HEK293T (cell line): ENCODE measurements around the gene IL1RAPL1.

Experiments
- CTCF ChIA-PET: fragments of 350-600 bp; formaldehyde crosslinking; extraction: SDS; loops from one replicate; lab custom pipeline; 2021; ENCODE audit warnings: antibody characterized with exemption, inconsistent platforms; lab: Yijun Ruan, JAX
- POLR2A ChIA-PET: fragments of 350-600 bp; formaldehyde crosslinking; extraction: SDS; loops from one replicate; lab custom pipeline; 2020; ENCODE audit warnings: antibody characterized with exemption, inconsistent platforms; lab: Yijun Ruan, JAX
- DNase-seq: peaks from one replicate; pipeline ENCODE4 v3.0.0; 2012; ENCODE audit warnings: mixed read lengths; ENCODE audit errors: extremely low spot score
- ARNT ChIP-seq: fragments of 450-650 bp; IDR thresholded peaks from 2 replicates; pipeline ENCODE4 v1.6.1; 2017; ENCODE audit warnings: mild to moderate bottlenecking
- BHLHE40 ChIP-seq: fragments of 450-650 bp; IDR thresholded peaks from 2 replicates; pipeline ENCODE4 v1.6.1; 2016; ENCODE audit warnings: mild to moderate bottlenecking, moderate library complexity, borderline replicate concordance
- CTBP1 ChIP-seq: fragments of 450-650 bp; IDR thresholded peaks from 2 replicates; pipeline ENCODE4 v1.6.1; 2016; ENCODE audit warnings: borderline replicate concordance
- ELF4 ChIP-seq: fragments of 450-650 bp; IDR thresholded peaks from 2 replicates; pipeline ENCODE4 v1.6.1; 2017; ENCODE audit warnings: antibody characterized with exemption
- FOXA1 ChIP-seq: fragments of 450-650 bp; IDR thresholded peaks from 2 replicates; pipeline ENCODE4 v1.6.1; 2016; ENCODE audit warnings: mild to moderate bottlenecking
- FOXK2 ChIP-seq: fragments of 450-650 bp; IDR thresholded peaks from 2 replicates; pipeline ENCODE4 v1.6.1; 2016; ENCODE audit warnings: mild to moderate bottlenecking
- FOXM1 ChIP-seq: fragments of 450-650 bp; IDR thresholded peaks from 2 replicates; pipeline ENCODE4 v1.6.1; 2017; ENCODE audit warnings: mild to moderate bottlenecking, borderline replicate concordance
- HDGF ChIP-seq: fragments of 450-650 bp; IDR thresholded peaks from 2 replicates; pipeline ENCODE4 v1.6.1; 2017; ENCODE audit warnings: antibody characterized with exemption, borderline replicate concordance
- L3MBTL2 ChIP-seq: fragments of 450-650 bp; conservative IDR thresholded peaks from 2 replicates; pipeline ENCODE4 v1.6.1; 2016; ENCODE audit warnings: mild to moderate bottlenecking
- LEF1 ChIP-seq: fragments of 450-650 bp; IDR thresholded peaks from 2 replicates; pipeline ENCODE4 v1.6.1; 2017; ENCODE audit warnings: mild to moderate bottlenecking, borderline replicate concordance
- NFRKB ChIP-seq: fragments of 450-650 bp; IDR thresholded peaks from 2 replicates; pipeline ENCODE4 v1.6.1; 2016; ENCODE audit warnings: mild to moderate bottlenecking, moderate library complexity
- SP1 ChIP-seq: fragments of 450-650 bp; IDR thresholded peaks from 2 replicates; pipeline ENCODE4 v1.6.1; 2017
- SUZ12 ChIP-seq: fragments of 450-650 bp; IDR thresholded peaks from 2 replicates; pipeline ENCODE4 v1.6.1; 2016; ENCODE audit warnings: mild to moderate bottlenecking
- TARDBP ChIP-seq: fragments of 450-650 bp; IDR thresholded peaks from 2 replicates; pipeline ENCODE4 v1.6.1; 2016
- ZNF384 ChIP-seq: fragments of 450-650 bp; IDR thresholded peaks from 2 replicates; pipeline ENCODE4 v1.6.1; 2016
- TF ChIP-seq, protein P1 (sequence below): fragments of 450-650 bp; IDR thresholded peaks from 2 replicates; pipeline ENCODE4 v1.6.1; 2016

Gene IL1RAPL1

GRCh38 chrX:29834764-29835163, 1247.5 kb downstream of the IL1RAPL1 start:
- no peak for TF ChIP-seq BHLHE40
- no peak for TF ChIP-seq SP1
- TF ChIP-seq ZNF384 = no peak
- no peak for TF ChIP-seq FOXM1
- TF ChIP-seq, protein P1, sequence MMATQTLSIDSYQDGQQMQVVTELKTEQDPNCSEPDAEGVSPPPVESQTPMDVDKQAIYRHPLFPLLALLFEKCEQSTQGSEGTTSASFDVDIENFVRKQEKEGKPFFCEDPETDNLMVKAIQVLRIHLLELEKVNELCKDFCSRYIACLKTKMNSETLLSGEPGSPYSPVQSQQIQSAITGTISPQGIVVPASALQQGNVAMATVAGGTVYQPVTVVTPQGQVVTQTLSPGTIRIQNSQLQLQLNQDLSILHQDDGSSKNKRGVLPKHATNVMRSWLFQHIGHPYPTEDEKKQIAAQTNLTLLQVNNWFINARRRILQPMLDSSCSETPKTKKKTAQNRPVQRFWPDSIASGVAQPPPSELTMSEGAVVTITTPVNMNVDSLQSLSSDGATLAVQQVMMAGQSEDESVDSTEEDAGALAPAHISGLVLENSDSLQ = no peak
- TF ChIP-seq NFRKB = no peak
- TF ChIP-seq SUZ12 = no peak
- CTCF ChIA-PET = no interaction called here
- POLR2A ChIA-PET = no interaction called here
- no peak for DNase-seq

DNA sequence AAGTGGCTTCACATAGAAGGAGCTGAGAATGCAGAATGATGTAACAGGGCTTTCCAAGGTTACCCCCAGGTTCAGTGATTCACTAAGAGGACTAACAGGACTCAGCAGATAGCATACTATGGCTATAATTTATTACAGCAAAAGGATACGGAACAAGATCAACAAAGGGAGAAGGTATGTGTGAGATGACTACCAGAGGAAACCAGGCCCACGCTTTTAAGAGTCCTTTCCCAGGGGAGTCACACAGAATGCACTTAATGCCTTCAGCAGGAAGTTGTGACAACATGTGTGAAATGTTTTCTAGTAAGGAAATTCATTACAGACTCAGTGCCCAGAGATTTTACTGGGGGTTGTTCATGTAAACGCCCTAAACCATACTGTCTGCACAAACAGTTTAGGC, 1254.5 kb downstream of the IL1RAPL1 start:
- ChIA-PET POLR2A (interaction anchor here (0.5 kb wide), 1 partner anchor 62 kb away, joined by 3 read pairs; no protein-coding TSS in a partner anchor), CTCF (no interaction called here)
- no peak for DNase-seq
- no peak for TF ChIP-seq SUZ12
- TF ChIP-seq ELF4 = no peak
- no peak for TF ChIP-seq CTBP1
- no peak for TF ChIP-seq FOXM1
- TF ChIP-seq ZNF384 = no peak
- no peak for TF ChIP-seq HDGF
- TF ChIP-seq NFRKB = no peak

- ChIA-PET CTCF (no interaction called here), POLR2A (no interaction called here)
- TF ChIP-seq TARDBP = no peak
- TF ChIP-seq FOXM1 = no peak
- TF ChIP-seq, protein P1 = no peak
- no peak for TF ChIP-seq SP1
- DNase-seq = no peak
Measured at GRCh38 chrX:29842552-29842951, 1255.3 kb downstream of the IL1RAPL1 start.

- TF ChIP-seq NFRKB (no peak), FOXA1 (no peak), LEF1 (no peak), SUZ12 (no peak), HDGF (no peak), FOXK2 (no peak), BHLHE40 (no peak), ZNF384 (no peak), L3MBTL2 (no peak), TARDBP (no peak), CTBP1 (no peak), ARNT (no peak), FOXM1 (no peak)
- TF ChIP-seq, protein P1 = no peak
- CTCF ChIA-PET = no interaction called here
- POLR2A ChIA-PET = no interaction called here
- no peak for DNase-seq
Measured at GRCh38 chrX:29851857-29852605, 1264.8 kb downstream of the IL1RAPL1 start.

GRCh38 chrX:29852767-29853166, 1265.5 kb downstream of the IL1RAPL1 start:
- CTCF ChIA-PET = no interaction called here
- POLR2A ChIA-PET = no interaction called here
- TF ChIP-seq ZNF384 (no peak), ELF4 (no peak), LEF1 (no peak), FOXK2 (no peak), NFRKB (no peak), L3MBTL2 (no peak), FOXA1 (no peak), CTBP1 (no peak), HDGF (no peak), TARDBP (no peak), ARNT (no peak), BHLHE40 (no peak), FOXM1 (no peak), SUZ12 (no peak), SP1 (no peak)
- TF ChIP-seq, protein P1 = no peak
- no peak for DNase-seq

DNA sequence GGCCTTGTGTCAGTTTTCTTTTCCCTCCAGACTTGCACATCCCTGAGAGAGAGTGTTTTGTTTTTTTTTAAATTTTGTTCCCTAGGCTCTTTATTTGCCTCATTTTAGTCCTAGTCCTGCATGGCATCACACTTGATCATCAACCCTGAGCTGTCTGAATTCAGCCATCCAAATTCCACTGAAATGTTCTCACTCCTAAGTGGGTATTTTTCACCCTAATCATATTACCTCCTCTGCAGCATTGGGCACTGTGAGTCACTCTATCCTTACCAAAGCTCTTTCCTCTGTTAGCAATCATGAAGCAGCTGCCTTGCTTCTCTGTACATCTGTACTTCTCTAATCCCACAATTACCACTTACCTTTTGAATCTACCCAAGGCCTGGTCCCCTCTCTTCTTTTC, 1271.5 kb downstream of the IL1RAPL1 start:
- CTCF ChIA-PET = interaction anchor here (0.7 kb wide), 1 partner anchor 115 kb away, joined by 4 read pairs; no protein-coding TSS in a partner anchor
- TF ChIP-seq FOXK2 (no peak), CTBP1 (no peak), SUZ12 (no peak), ELF4 (no peak), NFRKB (no peak), ZNF384 (no peak), ARNT (no peak), SP1 (no peak)
- no peak for DNase-seq
- POLR2A ChIA-PET = no interaction called here
